ENCODE measurements around the gene ERGIC2.

The ERGIC2 gene

GRCh38 chr12:29374913-29375312, 6.1 kb downstream of the ERGIC2 start:
- no peak for DNase-seq (ENCODE audit: low read depth)

DNA sequence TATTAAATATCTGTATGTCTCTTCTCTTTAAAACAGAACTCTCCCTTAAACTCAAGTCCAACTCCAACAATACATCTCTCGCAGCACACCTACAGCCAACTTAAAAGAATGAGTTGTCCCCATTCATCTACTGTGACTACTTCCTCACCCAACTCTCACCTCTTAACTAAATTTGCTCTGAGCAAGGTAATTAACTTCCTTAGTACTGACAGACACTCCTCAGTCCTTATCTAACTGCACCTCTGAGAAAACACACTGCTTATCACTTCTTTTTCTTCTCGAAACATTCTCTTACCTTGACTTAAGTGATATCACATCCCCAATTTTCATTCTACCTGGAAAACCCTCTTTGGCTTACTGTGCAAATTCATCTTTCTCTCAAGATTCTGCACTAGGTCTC, 7.0 kb downstream of the ERGIC2 start:
- no peak for DNase-seq (ENCODE audit: low read depth)

DNA sequence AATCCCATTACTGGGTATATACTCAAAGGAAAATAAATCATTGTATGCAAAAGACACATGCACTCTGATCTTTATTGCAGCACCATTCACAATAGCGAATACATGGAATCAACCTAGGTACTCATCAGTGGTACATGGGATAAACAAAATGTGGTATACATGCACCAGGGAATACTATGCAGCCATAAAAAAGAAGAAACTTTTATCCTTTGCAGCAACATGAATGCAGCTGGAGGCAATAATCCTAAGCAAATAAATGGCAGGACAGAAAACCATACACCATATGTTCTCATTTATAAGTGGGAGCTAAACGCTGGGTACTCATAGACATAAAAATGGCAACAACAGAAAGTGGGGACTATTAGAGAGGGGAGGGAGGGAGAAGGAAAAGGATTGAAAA, 15.9 kb downstream of the ERGIC2 start:
- no peak for DNase-seq (ENCODE audit: low read depth)

GRCh38 chr12:29354954-29355353, 26.0 kb downstream of the ERGIC2 start:
- DNase-seq (ENCODE audit: low read depth), result no peak

DNA sequence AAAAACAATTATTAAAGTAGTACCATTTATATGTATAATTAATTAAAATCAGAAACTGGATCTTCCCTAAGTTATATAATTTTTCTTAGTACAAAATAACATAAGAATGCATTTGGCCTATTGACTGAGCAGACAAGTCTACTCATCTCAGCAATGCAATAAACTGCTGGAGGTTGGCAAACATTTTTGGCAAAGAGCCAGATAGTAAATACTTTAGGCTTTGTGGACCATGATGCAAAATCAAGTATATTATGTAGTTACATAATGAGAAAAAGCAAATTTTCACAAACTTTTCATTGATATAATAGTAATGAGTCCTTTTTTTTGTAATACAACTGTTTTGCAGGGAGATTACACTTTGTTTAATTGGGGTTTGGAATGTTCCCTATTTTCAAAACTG, 30.9 kb downstream of the ERGIC2 start:
- DNase-seq (ENCODE audit: low read depth), result no peak

DNA sequence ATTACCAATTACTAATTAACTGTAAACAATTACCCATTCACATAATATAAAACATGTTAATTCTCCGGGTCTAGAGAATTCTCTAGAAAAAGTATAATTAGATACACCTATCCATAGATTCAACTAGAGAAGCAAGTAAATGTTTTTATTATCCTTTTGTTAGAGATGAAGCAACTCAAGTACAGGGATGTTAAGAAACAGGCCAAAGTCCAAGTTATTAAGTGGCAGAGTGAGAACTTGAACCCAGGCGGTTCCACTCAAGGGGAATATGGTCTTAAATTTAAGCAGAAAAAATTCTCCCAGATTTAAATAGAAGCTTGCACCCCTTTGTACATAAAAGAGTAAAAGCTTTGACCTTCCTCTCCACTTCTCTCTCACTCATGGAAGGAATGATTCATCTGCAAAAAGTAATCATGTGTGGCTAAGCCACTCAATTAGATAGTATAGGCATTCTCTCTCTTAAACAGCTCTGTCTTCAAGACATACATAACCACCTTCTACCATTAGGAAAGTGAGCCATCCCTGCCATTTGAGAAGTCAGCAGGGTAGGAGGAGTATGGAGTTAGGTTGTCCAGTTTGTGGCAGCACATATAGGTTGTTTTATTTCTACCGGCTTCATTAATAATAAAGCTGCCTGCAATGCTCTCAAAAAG, 34.1 kb downstream of the ERGIC2 start:
- no peak for DNase-seq (ENCODE audit: low read depth)

DNA sequence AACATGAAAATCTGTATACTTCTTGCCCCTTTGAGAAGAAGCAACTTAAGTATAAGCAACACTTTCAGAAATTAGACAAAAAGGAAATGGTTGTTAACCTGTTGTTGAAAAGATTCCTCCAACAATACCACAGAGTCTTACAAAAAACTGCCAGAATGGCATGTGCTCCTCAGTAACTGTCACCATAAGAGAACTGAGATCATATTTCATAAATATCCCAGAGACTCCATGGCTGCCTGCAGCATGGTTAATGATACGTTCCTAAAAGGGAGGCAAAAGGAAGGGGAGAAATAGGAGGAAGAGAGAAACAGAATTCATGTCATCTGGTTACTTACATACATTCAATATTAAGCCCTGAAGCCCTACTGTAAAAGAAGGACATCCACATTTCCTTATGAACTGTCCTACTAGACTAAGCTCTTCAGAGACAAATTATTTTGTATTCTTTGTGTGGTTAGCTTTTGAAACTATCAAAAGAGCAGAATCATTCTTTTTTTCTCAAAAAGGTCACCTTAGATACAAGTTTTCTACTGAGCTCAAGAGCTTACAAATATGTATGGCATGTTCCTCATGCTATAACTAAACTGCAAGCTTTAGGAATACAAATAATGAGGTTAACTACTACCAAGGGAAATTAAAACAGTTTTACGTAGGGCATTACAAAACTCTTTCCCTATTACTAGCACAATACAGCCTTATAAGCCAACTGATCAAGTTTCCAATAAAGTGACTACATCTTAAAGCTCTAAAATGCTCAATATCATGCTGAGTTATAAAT, 37.8 kb downstream of the ERGIC2 start:
- no peak for DNase-seq (ENCODE audit: low read depth)

GRCh38 chr12:29337325-29337724, 43.6 kb downstream of the ERGIC2 start:
- no peak for DNase-seq (ENCODE audit: low read depth)

- DNase-seq (ENCODE audit: low read depth), result no peak
These were observed 46.0 kb downstream of the ERGIC2 start for GRCh38 chr12:29334937-29335336.

DNA sequence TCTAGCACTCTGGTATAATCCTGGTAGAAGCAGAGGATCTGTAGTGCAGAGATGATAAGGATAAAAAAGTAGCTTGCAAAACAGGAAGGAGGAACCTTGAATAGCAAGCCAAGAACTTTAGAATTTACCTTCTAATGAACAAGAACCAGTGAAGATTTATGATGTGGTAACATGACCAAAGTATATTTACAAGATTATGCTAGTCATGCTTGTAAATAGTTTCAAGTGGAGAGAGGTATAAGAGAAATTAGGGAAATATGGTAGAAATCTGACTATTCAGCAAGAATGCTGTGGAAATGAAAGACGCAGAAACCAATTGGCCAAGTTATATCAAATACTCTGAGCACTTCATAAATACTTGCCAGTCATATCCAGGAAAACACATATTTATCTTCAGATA, 47.8 kb downstream of the ERGIC2 start:
- no peak for DNase-seq (ENCODE audit: low read depth)

DNA sequence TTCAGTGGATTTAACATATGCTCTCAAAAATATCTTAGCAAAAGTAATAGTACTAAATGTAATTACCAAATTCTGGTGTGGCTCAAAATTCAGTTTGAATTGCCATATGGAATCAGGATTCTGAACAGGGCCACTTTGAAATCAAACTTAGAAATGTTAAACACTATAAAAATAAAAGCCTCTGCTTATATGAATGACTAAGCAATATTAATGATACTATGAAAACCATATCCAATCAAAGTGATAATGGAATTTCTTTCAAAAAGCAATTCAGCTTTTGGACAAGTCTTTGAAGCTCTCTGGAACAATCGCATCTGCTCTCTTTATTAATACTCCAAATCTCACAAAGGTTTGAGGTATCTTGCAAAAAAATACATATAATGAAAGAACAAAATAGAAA, 51.6 kb downstream of the ERGIC2 start:
- no peak for DNase-seq (ENCODE audit: low read depth)

DNA sequence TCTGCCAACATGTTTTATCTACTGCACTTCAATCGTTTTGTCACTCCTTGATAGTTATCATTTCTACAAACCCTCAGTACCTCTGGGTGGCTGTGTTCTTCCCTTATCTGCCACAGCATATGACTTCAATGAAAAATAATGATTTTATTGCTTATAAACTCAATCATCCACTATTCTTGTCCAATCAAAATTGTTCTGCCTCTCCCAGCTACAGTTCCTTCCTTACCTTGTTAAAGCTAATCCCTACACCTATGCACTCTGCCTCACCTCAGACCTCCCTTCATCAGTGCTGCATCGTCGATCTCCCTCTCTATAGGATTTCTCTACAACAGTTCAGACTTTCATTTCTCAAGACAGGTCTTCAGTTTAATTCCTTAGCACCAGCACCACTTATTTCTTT, 58.8 kb downstream of the ERGIC2 start:
- no peak for DNase-seq (ENCODE audit: low read depth)

DNA sequence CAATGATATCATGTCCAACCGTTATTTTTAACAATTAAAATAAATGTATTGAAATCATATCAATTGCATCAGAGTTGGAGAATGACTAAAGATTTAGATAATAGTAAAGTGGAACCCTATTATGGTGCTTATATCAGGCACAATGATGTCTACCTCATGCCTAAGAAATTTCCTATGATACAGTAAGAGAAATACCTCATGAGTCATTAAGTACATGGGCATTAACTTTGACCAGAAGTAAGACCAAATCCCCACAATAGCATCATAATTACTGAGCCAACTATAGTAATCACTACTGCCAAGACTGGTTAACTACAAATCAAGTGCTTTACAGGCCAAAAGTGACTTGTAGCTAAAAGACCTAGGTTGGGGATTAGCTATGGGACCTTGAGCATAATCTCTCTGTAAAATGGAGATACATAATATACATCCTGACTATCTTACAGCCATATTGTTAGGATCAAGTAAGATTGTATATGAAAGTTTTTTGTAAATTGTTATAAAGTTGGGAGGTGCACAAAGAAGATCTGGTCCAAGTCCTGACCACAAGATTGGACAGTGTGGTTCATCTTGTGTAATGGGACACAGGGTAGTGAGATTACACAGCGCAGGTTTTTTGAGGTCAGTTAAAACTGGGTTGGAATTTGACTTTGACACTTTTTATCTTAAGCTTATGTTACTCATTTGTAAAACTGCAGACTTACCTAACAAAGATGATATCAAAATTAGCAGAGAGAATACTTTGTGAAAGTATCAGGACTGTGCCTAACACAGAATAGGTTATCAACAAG, 60.5 kb downstream of the ERGIC2 start:
- DNase-seq (ENCODE audit: low read depth), result no peak

- DNase-seq (ENCODE audit: low read depth), result no peak
These were observed 63.2 kb downstream of the ERGIC2 start for GRCh38 chr12:29317556-29318363.

DNA sequence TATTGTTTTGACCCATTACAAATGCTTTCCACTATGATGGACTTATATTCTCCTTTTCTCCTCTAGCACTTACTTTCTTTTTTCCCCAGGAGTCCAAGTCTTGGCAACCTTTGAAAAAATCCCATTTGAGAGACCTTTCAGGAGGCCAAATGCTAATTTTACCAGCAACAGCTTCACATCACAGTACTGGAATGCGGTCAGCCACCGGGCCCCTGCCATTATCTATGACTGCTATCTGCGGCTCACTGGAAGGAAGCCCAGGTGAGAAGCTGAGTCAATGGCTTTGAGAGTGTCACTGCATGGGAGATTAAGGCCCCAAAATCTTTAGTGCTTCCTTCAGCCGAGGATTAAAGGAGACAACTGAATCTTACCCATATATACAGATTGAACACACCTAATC, 64.2 kb downstream of the ERGIC2 start:
- DNase-seq (ENCODE audit: low read depth), result no peak

- DNase-seq (ENCODE audit: low read depth), result no peak
These were observed 66.6 kb downstream of the ERGIC2 start for GRCh38 chr12:29314416-29314815.

DNA sequence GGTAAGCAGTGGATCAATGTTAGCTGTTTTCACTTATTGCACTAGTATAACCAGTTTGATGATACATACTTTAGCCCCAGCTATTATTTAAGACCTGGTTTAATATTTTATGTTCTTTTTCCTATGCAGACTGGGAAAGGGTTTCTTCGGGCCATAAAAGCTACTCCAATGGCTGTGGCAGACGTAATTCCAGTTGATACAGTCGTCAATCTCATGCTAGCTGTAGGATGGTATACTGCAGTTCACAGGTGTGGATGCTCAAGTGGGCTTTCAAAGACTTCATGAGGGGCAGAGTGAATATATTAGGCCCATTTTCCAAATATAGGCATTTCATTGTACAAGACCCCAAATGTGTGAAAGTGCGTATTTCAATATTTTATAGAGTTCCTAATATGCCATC, 70.1 kb downstream of the ERGIC2 start:
- DNase-seq (ENCODE audit: low read depth), result no peak

DNA sequence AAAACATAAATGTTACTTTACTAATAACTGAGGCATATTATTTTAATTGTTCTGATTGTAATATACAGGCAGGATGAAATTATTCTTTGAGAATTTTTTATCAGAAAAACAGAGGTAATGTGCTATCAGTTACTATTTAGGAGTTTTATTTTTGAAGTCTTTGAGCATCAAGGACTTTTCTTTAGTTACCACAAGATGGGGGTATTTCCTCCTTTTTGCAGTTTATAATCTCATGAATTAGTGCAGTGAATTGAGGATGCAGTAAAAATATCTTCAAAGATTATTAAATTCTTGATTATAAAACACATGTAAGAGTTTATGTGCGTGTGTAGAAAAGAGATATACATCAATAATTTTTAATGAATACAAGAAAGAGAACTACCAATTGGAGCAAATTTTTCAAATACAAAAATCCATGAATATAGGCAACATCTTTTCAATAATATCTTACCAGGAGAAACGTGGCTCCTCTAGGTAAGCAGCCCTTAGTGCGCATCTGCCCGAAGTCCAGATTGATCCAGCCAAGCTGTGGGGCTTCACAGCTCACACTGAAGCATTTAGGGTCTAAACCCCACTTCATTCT, 71.6 kb downstream of the ERGIC2 start:
- no peak for DNase-seq (ENCODE audit: low read depth)

- DNase-seq (ENCODE audit: low read depth), result no peak
These were observed 74.3 kb downstream of the ERGIC2 start for GRCh38 chr12:29306682-29307081.

GRCh38 chr12:29306266-29306665, 74.7 kb downstream of the ERGIC2 start:
- no peak for DNase-seq (ENCODE audit: low read depth)

DNA sequence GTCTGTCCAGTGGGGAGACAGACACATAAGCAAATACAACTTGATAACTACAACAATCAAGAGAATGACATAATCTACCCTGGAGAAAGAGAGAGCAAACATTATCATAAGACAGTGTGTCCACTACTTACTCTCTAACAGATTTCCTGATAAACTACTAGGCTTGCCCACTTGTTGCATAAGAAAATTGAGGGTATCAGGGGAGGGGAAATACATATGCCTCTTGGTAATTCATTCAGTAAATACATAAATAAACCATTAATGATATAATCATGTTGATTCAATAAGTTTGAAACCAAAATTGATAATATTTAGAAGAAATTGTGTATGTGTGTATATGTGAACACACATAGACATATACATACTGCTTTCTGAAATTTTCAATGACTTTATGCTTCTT, 76.6 kb downstream of the ERGIC2 start:
- DNase-seq (ENCODE audit: low read depth), result no peak

GRCh38 chr12:29301114-29301513, 79.9 kb downstream of the ERGIC2 start:
- DNase-seq (ENCODE audit: low read depth), result no peak

Data from stimulated activated CD8-positive, alpha-beta memory T cell treated with anti-CD3 and anti-CD28 coated beads, Interleukin-4, amount 100 ng/mL, for 24 hours (primary cell).